NAMALWA (cell line): ENCODE results near the gene FAM47E.

ENCODE experiments used
- DNase-seq: peaks from one replicate; pipeline ENCODE4 v3.0.0-alpha.2; 2015; ENCODE audit warnings: low spot score

The FAM47E gene

GRCh38 chr4:76301775-76302162 lies 50.2 kb downstream of the FAM47E start:
- DNase-seq: no peak

DNA sequence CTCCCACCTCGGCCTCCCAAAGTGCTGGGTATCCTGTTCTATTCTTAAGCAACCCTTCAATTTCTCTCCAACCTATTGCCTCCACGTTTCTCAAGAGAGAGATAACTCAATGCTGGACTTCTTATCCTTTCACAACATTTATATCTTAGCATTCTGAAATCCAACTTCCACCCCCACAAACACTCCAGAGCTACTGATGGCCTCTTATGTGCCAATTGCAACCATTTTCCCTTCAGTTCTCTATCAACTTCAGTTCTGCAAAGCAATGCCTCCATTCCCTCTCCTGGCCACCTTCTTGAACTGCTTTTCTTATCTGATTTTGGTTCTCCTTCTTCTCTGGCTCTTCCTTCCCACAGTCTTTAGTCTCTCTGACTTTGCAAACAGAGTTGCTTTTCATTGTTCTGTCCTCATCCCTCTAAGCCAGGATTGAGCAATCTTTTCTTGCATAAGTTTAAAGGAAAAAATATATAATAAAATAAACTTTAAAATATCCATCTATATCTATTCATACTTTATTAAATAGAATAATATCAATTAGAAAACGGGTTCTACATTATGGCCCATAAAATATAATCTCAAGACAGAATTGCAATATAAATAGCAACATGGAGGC lies 51.4 kb downstream of the FAM47E start:
- no peak for DNase-seq

GRCh38 chr4:76305033-76305687 lies 53.6 kb downstream of the FAM47E start:
- no peak for DNase-seq

GRCh38 chr4:76305971-76306881 lies 54.7 kb downstream of the FAM47E start, which contains the start of gene STBD1:
STBD1 (plus strand) TSS chr4:76306733; CDS start chr4:76306770, 37 bp downstream.
- DNase-seq: no peak

GRCh38 chr4:76306882-76307659 lies 55.5 kb downstream of the FAM47E start:
- DNase-seq: no peak

GRCh38 chr4:76307660-76308014 lies 56.1 kb downstream of the FAM47E start:
- DNase-seq: no peak

- DNase-seq: no peak
Observed at GRCh38 chr4:76308548-76308947, 57.0 kb downstream of the FAM47E start.

- DNase-seq: no peak
Observed at GRCh38 chr4:76309939-76310550, 58.5 kb downstream of the FAM47E start.

DNA sequence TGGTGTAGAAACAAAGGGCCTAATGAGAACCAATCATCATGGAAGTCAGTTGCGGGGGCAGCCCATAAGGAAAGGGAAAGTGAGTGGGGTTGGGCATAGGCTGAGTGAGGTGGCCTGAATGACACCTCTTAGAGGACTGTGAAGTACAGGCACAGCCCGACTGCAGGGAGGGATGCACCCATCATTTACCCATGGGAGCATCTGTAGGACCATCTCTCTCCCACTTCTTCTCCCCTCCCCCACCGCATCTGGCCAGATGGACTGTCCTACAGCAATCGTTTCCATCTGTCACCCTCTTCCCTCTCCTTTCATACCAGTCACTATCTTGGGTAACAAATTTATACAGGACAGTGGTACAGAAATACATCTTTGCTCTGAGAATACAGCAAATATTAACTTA lies 59.2 kb downstream of the FAM47E start:
- no peak for DNase-seq

DNA sequence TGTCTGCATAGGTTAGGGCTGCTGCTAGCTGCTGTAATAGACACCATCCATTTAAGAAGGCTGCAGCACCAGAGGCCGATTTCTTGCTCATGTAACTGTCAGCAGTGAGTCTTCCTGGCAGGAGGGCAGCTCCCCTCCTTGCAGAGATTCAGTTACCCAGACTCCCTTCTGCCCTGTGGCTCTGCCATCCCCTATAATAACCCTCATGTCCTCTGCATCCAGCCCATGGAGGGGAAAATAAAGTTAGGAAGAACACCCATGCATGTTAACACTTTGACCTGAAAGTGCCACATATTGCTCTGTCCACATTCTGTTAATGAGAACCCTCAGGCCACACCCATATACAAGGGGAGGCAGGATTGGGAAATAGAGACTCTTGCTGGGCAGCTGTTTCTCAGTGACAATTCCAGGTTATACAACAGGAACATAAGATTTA lies 60.4 kb downstream of the FAM47E start:
- DNase-seq: no peak

- DNase-seq: no peak
Observed at GRCh38 chr4:76312457-76312856, 60.9 kb downstream of the FAM47E start.

GRCh38 chr4:76313547-76313946 lies 62.0 kb downstream of the FAM47E start:
- DNase-seq: no peak

DNA sequence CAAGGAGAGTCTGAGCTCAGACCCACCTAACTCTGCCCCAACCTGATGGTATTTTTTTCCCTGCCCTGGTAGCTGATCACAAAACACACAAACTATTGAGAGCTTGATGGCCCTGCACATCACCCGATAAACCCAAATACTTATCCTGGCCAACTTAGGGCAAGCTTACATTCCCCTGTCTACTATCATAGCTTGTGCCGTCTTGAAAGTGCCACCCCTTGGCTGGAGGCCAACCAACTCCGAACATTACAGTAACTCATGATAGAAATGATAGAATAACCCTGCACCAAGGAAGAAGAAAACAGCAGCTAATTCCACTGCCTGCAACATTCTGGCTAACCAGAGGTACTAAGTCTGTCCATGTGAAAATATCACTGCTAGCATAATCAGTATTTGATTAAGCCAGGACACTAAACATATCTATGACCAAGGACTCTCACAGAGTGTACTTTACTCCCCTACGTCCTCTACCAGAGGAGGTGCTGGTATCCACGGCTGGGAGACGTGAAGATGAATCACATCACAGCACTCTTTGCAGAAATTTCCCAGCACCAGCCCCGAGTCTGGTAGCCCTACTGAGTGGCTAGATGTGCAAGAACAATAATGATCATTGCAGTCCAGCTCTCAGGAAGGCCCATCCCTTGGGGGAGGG lies 63.9 kb downstream of the FAM47E start:
- no peak for DNase-seq

- DNase-seq: no peak
Observed at GRCh38 chr4:76316131-76316530, 64.6 kb downstream of the FAM47E start.

GRCh38 chr4:76322236-76322635 lies 70.7 kb downstream of the FAM47E start:
- DNase-seq: no peak

DNA sequence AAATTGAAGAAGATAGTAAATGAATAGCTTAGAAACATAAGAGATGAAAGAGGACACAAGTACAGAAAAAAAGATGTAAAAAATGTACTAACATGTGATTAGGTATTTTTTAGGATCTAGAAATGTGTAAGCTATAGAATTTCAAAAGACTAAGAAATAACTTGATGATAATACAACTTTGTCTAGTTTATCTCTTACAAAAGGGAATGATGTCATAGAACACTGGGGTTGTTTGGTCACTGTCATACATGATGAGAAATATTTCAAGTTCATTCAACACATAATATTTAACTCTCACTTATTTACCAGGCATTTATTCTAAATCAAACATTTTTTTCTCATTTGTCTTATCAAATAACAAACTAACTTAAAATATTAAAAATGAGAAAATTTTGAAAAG lies 73.6 kb downstream of the FAM47E start:
- no peak for DNase-seq

DNA sequence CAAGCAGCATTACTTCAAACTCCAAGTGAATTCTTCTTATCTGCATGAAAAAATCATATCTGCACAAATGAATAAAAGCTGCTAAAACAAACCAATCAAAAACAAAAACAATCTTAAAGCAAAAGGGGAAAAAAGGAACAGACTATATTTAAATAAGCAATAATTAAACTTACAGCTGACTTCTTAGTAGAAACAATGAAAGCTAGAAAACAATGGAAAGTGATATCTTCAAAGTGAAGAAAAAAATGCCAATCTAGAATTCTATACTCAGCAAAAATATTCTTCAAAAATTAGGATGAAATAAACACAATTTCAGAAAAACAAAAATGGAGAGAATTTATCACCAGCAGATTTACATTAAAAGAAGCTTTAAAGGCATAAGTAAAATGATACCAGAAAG lies 75.0 kb downstream of the FAM47E start:
- DNase-seq: no peak
